MG63 (cell line): ENCODE results near the gene UNCX. TPM values are rescaled to one million over a fixed set of nuclear protein-coding genes. Genes with fewer than 3 reads are reported as not detected.
"Not testable (repeated sequence)": the region's sequence is repeated elsewhere in the genome, so short reads cannot be mapped to it uniquely, and the experiment has no call there.

ENCODE experiments used
- DNase-seq: peaks from one replicate; pipeline ENCODE4 v3.0.0-alpha.2; 2020
- H3K27me3 ChIP-seq: fragments of 250-450 bp; sonication (Bioruptor Pico); 2 replicates; pipeline ENCODE4 v1.5.1; 2020; ENCODE audit warnings: mild to moderate bottlenecking, moderate library complexity
- H3K36me3 ChIP-seq: fragments of 250-450 bp; sonication (Bioruptor Pico); 2 replicates; pipeline ENCODE4 v1.5.1; 2020; ENCODE audit warnings: mild to moderate bottlenecking, moderate library complexity
- H3K4me3 ChIP-seq: fragments of 250-450 bp; sonication (Bioruptor Pico); 2 replicates; pipeline ENCODE4 v1.5.1; 2020; ENCODE audit warnings: mild to moderate bottlenecking, moderate library complexity
- H3K9me3 ChIP-seq: fragments of 250-450 bp; sonication (Bioruptor Pico); 2 replicates; pipeline ENCODE4 v1.5.1; 2020; ENCODE audit warnings: mild to moderate bottlenecking, moderate library complexity
- total RNA-seq: library from RNA; depleted of rRNA; stranded (reverse); fragments of >200 nt; shearing (Covaris generic); gene quantifications from 2 replicates; pipeline ENCODE4 v1.2.3, GENCODE V29; 2014; ENCODE audit warnings: low replicate concordance; rRNA removed

The UNCX gene
- not detected in 2 replicates for total RNA-seq

GRCh38 chr7:1232623-1233332 is at the start of gene UNCX:
UNCX (plus strand) TSS chr7:1232872; CDS start chr7:1233018, 146 bp downstream.
- no peak for DNase-seq
- H3K36me3 ChIP-seq: no peaks in the 10 kb centered on the region
- no peak within 1 kb of the TSS for H3K4me3 ChIP-seq
- H3K27me3 ChIP-seq: peaks cover 48% of the 10 kb centered on the region
- H3K9me3 ChIP-seq: no peaks in the 10 kb centered on the region

- DNase-seq: no peak
- Histone ChIP-seq H3K9me3 (no peaks in the 10 kb centered on the region), H3K4me3 (no peak overlapping the region), H3K27me3 (peaks cover 6% of the 10 kb centered on the region; the same call in 1 of the 2 replicates), H3K36me3 (no peaks in the 10 kb centered on the region)
Observed at GRCh38 chr7:1187127-1187526, 45.5 kb upstream of the UNCX start.

- H3K4me3 ChIP-seq: no peak overlapping the region
- H3K9me3 ChIP-seq: no peaks in the 10 kb centered on the region
- DNase-seq: no peak
- H3K36me3 ChIP-seq: no peaks in the 10 kb centered on the region
- H3K27me3 ChIP-seq: peaks cover 6% of the 10 kb centered on the region; the same call in 1 of the 2 replicates
Observed at GRCh38 chr7:1188720-1189294, 43.9 kb upstream of the UNCX start.

GRCh38 chr7:1189986-1190772 is 42.5 kb upstream of the UNCX start:
- no peak for DNase-seq
- H3K27me3 ChIP-seq: peaks cover 6% of the 10 kb centered on the region; the same call in 1 of the 2 replicates
- no peaks in the 10 kb centered on the region for H3K36me3 ChIP-seq
- H3K4me3 ChIP-seq: no peak overlapping the region
- no peaks in the 10 kb centered on the region for H3K9me3 ChIP-seq

- DNase-seq: peak; percentile 68
- Histone ChIP-seq H3K36me3 (no peaks in the 10 kb centered on the region), H3K27me3 (peaks cover 1% of the 10 kb centered on the region; the same call in 1 of the 2 replicates), H3K9me3 (no peaks in the 10 kb centered on the region), H3K4me3 (no peak overlapping the region)
Observed at GRCh38 chr7:1192171-1192676, 40.4 kb upstream of the UNCX start.

GRCh38 chr7:1193593-1194424 is 38.9 kb upstream of the UNCX start:
- peak; percentile 76 for DNase-seq
- Histone ChIP-seq H3K4me3 (no peak overlapping the region), H3K36me3 (no peaks in the 10 kb centered on the region), H3K27me3 (no peaks in the 10 kb centered on the region), H3K9me3 (no peaks in the 10 kb centered on the region)

- H3K27me3 ChIP-seq, H3K4me3 ChIP-seq, H3K36me3 ChIP-seq, H3K9me3 ChIP-seq, DNase-seq: not testable (repeated sequence)
Observed at GRCh38 chr7:1196441-1196840, 36.2 kb upstream of the UNCX start.

GRCh38 chr7:1196950-1197349 is 35.7 kb upstream of the UNCX start:
- Histone ChIP-seq H3K36me3 (no peaks in the 10 kb centered on the region), H3K4me3 (no peak overlapping the region), H3K9me3 (no peaks in the 10 kb centered on the region), H3K27me3 (no peaks in the 10 kb centered on the region)
- DNase-seq: no peak

- H3K36me3 ChIP-seq: no peaks in the 10 kb centered on the region
- H3K27me3 ChIP-seq: no peaks in the 10 kb centered on the region
- DNase-seq: peak; percentile 85
- H3K9me3 ChIP-seq: no peaks in the 10 kb centered on the region
- no peak overlapping the region for H3K4me3 ChIP-seq
Observed at GRCh38 chr7:1197997-1198625, 34.6 kb upstream of the UNCX start.

GRCh38 chr7:1200045-1200444 is 32.6 kb upstream of the UNCX start:
- no peak for DNase-seq
- no peak overlapping the region for H3K4me3 ChIP-seq
- H3K9me3 ChIP-seq: no peaks in the 10 kb centered on the region
- H3K27me3 ChIP-seq: no peaks in the 10 kb centered on the region
- H3K36me3 ChIP-seq: no peaks in the 10 kb centered on the region

- Histone ChIP-seq H3K36me3 (no peaks in the 10 kb centered on the region), H3K27me3 (no peaks in the 10 kb centered on the region), H3K4me3 (no peak overlapping the region), H3K9me3 (no peaks in the 10 kb centered on the region)
- no peak for DNase-seq
Observed at GRCh38 chr7:1201916-1202315, 30.8 kb upstream of the UNCX start.

- not testable (repeated sequence) for H3K4me3 ChIP-seq, H3K36me3 ChIP-seq, DNase-seq, H3K9me3 ChIP-seq, H3K27me3 ChIP-seq
Observed at GRCh38 chr7:1202914-1203313, 29.8 kb upstream of the UNCX start.

- H3K27me3 ChIP-seq: no peaks in the 10 kb centered on the region
- H3K4me3 ChIP-seq: no peak overlapping the region
- no peaks in the 10 kb centered on the region for H3K36me3 ChIP-seq
- peak; percentile 65 for DNase-seq
- H3K9me3 ChIP-seq: no peaks in the 10 kb centered on the region
Observed at GRCh38 chr7:1204460-1205140, 28.1 kb upstream of the UNCX start.

- not testable (repeated sequence) for H3K36me3 ChIP-seq, H3K27me3 ChIP-seq, DNase-seq, H3K9me3 ChIP-seq, H3K4me3 ChIP-seq
Observed at GRCh38 chr7:1205742-1206141, 26.9 kb upstream of the UNCX start.

- Histone ChIP-seq H3K9me3 (no peaks in the 10 kb centered on the region), H3K27me3 (no peaks in the 10 kb centered on the region; the same call in 1 of the 2 replicates), H3K4me3 (no peak overlapping the region), H3K36me3 (no peaks in the 10 kb centered on the region)
- DNase-seq: no peak
Observed at GRCh38 chr7:1209097-1209496, 23.6 kb upstream of the UNCX start.
